ENCODE results near the gene MIEF2. TPM values are rescaled to one million over a fixed set of nuclear protein-coding genes. Genes with fewer than 3 reads are reported as not detected.

Gene MIEF2
- total RNA-seq, 1 experiment from 2014 or later = 11.2 TPM

DNA sequence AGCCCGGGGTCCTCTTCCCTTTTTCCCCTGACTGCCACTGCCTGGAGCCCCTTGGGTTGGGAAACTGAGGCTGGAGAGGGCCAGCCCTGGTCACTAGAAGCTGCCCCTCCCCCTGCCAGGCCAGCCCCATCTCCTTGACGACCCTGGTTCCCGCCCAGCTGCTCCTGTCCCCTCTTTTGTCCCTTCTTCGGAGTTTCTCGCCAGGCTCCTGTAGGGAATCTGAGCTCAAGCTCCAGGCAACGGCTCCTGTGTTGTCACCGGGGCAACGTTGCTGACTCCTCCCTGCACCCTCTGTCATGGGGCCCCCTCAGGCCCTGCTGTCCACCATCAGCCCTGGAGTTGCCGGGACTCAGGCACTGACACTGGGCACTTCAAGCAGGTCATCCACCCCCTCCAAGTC is 29.3 kb upstream of the MIEF2 start:
- in situ Hi-C loops (cut with HindIII; ENCODE audit: low pct_unique_long_range_greater_than_20kb, low sequenced_read_pairs) = no loop called here
- intact Hi-C loops (cut with micrococcal nuclease; ENCODE audit: unreplicated experiment) = no loop called here
- no peaks in the 10 kb centered on the region for H3K4me1 ChIP-seq (ENCODE audit: control insufficient read depth, insufficient read depth, low read length)
- CTCF ChIA-PET = no interaction called here
- H3K27ac ChIP-seq (ENCODE audit: low read length) = no peak overlapping the region
- BruUV-seq (replicated peaks) = no TSS peak
- no peak for TF ChIP-seq TCF7L2 (IDR thresholded peaks at IDR 0.05; ENCODE audit: low read depth, low read length)
- TF ChIP-seq CTCF (IDR thresholded peaks at IDR 0.05) = no peak
- no peak for TF ChIP-seq POLR2AphosphoS5 (IDR thresholded peaks at IDR 0.05; ENCODE audit: low read depth, low read length)
- no peak for TF ChIP-seq SIN3A (IDR thresholded peaks at IDR 0.05; ENCODE audit: borderline replicate concordance, insufficient read depth, low read depth, low read length)
- TF ChIP-seq, protein P1, sequence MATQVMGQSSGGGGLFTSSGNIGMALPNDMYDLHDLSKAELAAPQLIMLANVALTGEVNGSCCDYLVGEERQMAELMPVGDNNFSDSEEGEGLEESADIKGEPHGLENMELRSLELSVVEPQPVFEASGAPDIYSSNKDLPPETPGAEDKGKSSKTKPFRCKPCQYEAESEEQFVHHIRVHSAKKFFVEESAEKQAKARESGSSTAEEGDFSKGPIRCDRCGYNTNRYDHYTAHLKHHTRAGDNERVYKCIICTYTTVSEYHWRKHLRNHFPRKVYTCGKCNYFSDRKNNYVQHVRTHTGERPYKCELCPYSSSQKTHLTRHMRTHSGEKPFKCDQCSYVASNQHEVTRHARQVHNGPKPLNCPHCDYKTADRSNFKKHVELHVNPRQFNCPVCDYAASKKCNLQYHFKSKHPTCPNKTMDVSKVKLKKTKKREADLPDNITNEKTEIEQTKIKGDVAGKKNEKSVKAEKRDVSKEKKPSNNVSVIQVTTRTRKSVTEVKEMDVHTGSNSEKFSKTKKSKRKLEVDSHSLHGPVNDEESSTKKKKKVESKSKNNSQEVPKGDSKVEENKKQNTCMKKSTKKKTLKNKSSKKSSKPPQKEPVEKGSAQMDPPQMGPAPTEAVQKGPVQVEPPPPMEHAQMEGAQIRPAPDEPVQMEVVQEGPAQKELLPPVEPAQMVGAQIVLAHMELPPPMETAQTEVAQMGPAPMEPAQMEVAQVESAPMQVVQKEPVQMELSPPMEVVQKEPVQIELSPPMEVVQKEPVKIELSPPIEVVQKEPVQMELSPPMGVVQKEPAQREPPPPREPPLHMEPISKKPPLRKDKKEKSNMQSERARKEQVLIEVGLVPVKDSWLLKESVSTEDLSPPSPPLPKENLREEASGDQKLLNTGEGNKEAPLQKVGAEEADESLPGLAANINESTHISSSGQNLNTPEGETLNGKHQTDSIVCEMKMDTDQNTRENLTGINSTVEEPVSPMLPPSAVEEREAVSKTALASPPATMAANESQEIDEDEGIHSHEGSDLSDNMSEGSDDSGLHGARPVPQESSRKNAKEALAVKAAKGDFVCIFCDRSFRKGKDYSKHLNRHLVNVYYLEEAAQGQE (IDR thresholded peaks at IDR 0.05; ENCODE audit: insufficient read depth in 1 of 2, low read depth in 2 of 2, low read length in 1 of 2) = no peak
- DNase-seq (ENCODE audit: low read depth, low spot score) (no peak), ATAC-seq (no peak)
- POLR2A ChIA-PET = no interaction called here
- H3K9me3 ChIP-seq (ENCODE audit: control insufficient read depth, insufficient read depth, low read depth, low read length) = no peaks in the 10 kb centered on the region
- H3K36me3 ChIP-seq (ENCODE audit: control insufficient read depth, insufficient read depth, low read length) = no peaks in the 10 kb centered on the region
- H3K4me3 ChIP-seq (ENCODE audit: low read depth in 2 of 2, low read length in 2 of 2) = no peak overlapping the region
- no peaks in the 10 kb centered on the region for H3K27me3 ChIP-seq (ENCODE audit: control insufficient read depth, insufficient read depth, low read length)

DNA sequence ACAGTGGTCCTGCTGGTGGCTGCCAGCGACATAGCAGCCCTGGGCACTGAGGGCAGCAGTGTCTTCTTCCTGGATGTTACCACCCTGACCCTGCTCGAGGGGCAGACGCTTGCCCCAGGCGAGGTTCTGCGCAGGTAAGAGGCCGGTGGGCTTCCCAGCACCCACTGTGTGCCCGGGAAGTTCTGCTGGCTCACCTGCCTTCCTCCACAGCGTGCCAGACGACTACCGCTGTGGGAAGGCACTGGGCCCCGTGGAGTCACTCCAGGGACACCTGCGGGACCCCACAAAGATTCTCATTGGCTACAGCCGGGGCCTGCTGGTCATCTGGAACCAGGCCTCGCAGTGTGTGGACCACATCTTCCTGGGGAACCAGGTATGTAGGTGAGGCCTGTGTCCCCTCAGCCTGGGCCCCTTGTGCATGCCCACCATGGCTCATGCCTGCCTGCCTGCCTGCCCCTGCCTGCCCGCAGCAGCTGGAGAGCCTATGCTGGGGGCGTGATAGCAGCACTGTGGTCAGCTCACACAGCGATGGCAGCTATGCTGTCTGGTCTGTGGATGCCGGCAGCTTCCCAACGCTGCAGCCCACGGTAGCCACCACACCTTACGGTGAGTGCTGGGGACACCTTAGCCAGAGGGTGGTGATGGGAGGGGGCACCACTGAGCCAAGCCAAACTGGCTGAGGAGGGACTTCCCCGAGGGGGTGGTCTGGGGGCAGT is 26.5 kb upstream of the MIEF2 start:
- Histone ChIP-seq H3K27ac (ENCODE audit: low read length) (no peak overlapping the region), H3K9me3 (ENCODE audit: control insufficient read depth, insufficient read depth, low read depth, low read length) (no peaks in the 10 kb centered on the region), H3K27me3 (ENCODE audit: control insufficient read depth, insufficient read depth, low read length) (no peaks in the 10 kb centered on the region), H3K4me3 (ENCODE audit: low read depth in 2 of 2, low read length in 2 of 2) (no peak overlapping the region), H3K4me1 (ENCODE audit: control insufficient read depth, insufficient read depth, low read length) (no peaks in the 10 kb centered on the region), H3K36me3 (ENCODE audit: control insufficient read depth, insufficient read depth, low read length) (no peaks in the 10 kb centered on the region)
- no peak for TF ChIP-seq TCF7L2 (IDR thresholded peaks at IDR 0.05; ENCODE audit: low read depth, low read length)
- TF ChIP-seq, protein P1 (IDR thresholded peaks at IDR 0.05; ENCODE audit: insufficient read depth in 1 of 2, low read depth in 2 of 2, low read length in 1 of 2) = no peak
- no peak for TF ChIP-seq CTCF (IDR thresholded peaks at IDR 0.05)
- no peak for TF ChIP-seq SIN3A (IDR thresholded peaks at IDR 0.05; ENCODE audit: borderline replicate concordance, insufficient read depth, low read depth, low read length)
- no peak for TF ChIP-seq POLR2AphosphoS5 (IDR thresholded peaks at IDR 0.05; ENCODE audit: low read depth, low read length)
- in situ Hi-C loops (cut with HindIII; ENCODE audit: low pct_unique_long_range_greater_than_20kb, low sequenced_read_pairs) = no loop called here
- intact Hi-C loops (cut with micrococcal nuclease; ENCODE audit: unreplicated experiment) = no loop called here
- DNase-seq (ENCODE audit: low read depth, low spot score) (no peak), ATAC-seq (no peak)
- CTCF ChIA-PET = no interaction called here
- BruUV-seq (replicated peaks) = no TSS peak
- POLR2A ChIA-PET = no interaction called here

All from Panc1 (cell line).